Fibroblast of lung (primary cell): ENCODE results near the gene BID.

Experiments used
- EZH2 ChIP-seq: IDR thresholded peaks from 2 replicates; pipeline ENCODE4 v1.5.1; 2012; ENCODE audit warnings: low read length, control low read depth, mild to moderate bottlenecking; ENCODE audit errors: missing control alignments
- TF ChIP-seq, protein P1 (sequence below), 2 donors: IDR thresholded peaks in 1 of 2; conservative IDR thresholded peaks in 1 of 2; 1 replicate in 1 of 2; 2 replicates in 1 of 2; pipeline ENCODE4 v1.5.1; 2011 to 2012; ENCODE audit warnings: low read length in 2 of 2, control low read depth in 1 of 2, inconsistent platforms in 1 of 2, low read depth in 1 of 2, mild to moderate bottlenecking in 1 of 2

DNA sequence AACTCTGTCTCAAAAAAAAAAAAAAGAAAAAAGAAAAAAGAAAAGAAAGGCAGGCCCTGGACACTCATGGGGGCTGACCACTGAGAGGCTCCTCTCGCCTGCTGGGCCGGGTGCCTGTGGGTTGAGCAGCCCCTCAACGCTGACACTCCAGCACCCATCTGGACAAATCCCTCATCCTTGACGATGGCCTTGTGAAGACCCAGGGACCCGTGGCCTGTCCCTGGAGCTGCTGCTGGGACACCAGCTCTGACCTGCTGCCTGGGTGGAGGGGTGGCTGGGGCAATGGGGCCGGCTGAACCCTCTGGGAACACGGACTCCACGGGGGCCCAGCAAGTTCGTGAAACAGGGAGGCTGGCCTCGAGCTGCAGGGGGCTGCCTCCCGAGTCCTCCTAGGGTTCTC is 10.5 kb upstream of the BID start:
- TF ChIP-seq, protein P1, sequence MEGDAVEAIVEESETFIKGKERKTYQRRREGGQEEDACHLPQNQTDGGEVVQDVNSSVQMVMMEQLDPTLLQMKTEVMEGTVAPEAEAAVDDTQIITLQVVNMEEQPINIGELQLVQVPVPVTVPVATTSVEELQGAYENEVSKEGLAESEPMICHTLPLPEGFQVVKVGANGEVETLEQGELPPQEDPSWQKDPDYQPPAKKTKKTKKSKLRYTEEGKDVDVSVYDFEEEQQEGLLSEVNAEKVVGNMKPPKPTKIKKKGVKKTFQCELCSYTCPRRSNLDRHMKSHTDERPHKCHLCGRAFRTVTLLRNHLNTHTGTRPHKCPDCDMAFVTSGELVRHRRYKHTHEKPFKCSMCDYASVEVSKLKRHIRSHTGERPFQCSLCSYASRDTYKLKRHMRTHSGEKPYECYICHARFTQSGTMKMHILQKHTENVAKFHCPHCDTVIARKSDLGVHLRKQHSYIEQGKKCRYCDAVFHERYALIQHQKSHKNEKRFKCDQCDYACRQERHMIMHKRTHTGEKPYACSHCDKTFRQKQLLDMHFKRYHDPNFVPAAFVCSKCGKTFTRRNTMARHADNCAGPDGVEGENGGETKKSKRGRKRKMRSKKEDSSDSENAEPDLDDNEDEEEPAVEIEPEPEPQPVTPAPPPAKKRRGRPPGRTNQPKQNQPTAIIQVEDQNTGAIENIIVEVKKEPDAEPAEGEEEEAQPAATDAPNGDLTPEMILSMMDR (conservative IDR thresholded peaks at IDR 0.05 in 1 of 2, IDR thresholded peaks at IDR 0.05 in 1 of 2; ENCODE audit: low read depth in 1 of 2, low read length in 2 of 2): no peak
- no peak for TF ChIP-seq EZH2
